GM23338 (cell line): Measurements from ENCODE around the gene NPR2. TPM values are rescaled to one million over a fixed set of nuclear protein-coding genes. Genes with fewer than 3 reads are reported as not detected.

ENCODE experiments used
- ATAC-seq: fragments of 200-7000 bp; cut with Tn5 transposase; 3 replicates; pipeline ENCODE4 v1.9.1; 2020
- DNase-seq: peaks from one replicate; pipeline ENCODE4 v3.0.0-alpha.2; 2015; ENCODE audit warnings: low spot score
- H2AFZ ChIP-seq: fragments of 200-600 bp; sonication (generic); 2 replicates; pipeline ENCODE4 v1.8.0; 2016; ENCODE audit warnings: antibody characterized with exemption, mild to moderate bottlenecking, moderate library complexity
- H3F3A ChIP-seq: fragments of 200-600 bp; sonication (generic); replicated peaks from 2 replicates; pipeline ENCODE4 v1.8.0; 2017; ENCODE audit warnings: antibody characterized with exemption, mixed run types, low read depth
- H3K27ac ChIP-seq: fragments of 200-600 bp; sonication (generic); 2 replicates; pipeline ENCODE4 v1.6.1; 2016; ENCODE audit warnings: low read depth
- H3K27me3 ChIP-seq: fragments of 200-600 bp; sonication (generic); 2 replicates; pipeline ENCODE4 v1.8.0; 2016; ENCODE audit warnings: mild to moderate bottlenecking, mixed run types, moderate library complexity; ENCODE audit not compliant: insufficient read depth
- H3K36me3 ChIP-seq: fragments of 200-600 bp; sonication (generic); 2 replicates; pipeline ENCODE4 v1.8.0; 2016; ENCODE audit warnings: mild to moderate bottlenecking; ENCODE audit not compliant: insufficient read depth
- H3K4me1 ChIP-seq: fragments of 200-600 bp; sonication (generic); 2 replicates; pipeline ENCODE4 v1.8.0; 2016; ENCODE audit warnings: mild to moderate bottlenecking, moderate library complexity; ENCODE audit not compliant: insufficient read depth
- H3K4me2 ChIP-seq: fragments of 200-600 bp; sonication (generic); 2 replicates; pipeline ENCODE4 v1.7.1; 2017; ENCODE audit warnings: mixed run types
- H3K4me3 ChIP-seq: fragments of 200-600 bp; sonication (generic); 2 replicates; pipeline ENCODE4 v1.6.1; 2016; ENCODE audit warnings: mixed run types
- H3K79me2 ChIP-seq: fragments of 200-600 bp; sonication (generic); replicated peaks from 2 replicates; pipeline ENCODE4 v1.8.0; 2017; ENCODE audit warnings: mild to moderate bottlenecking; ENCODE audit not compliant: insufficient read depth
- H3K9me2 ChIP-seq: fragments of 200-600 bp; sonication (generic); 2 replicates; pipeline ENCODE4 v1.8.0; 2017; ENCODE audit not compliant: insufficient read depth
- H4K20me1 ChIP-seq: fragments of 200-600 bp; sonication (generic); replicated peaks from 2 replicates; pipeline ENCODE4 v1.8.0; 2017; ENCODE audit warnings: mild to moderate bottlenecking; ENCODE audit not compliant: insufficient read depth
- H3K27ac Mint-ChIP-seq: 2 replicates; pipeline ENCODE4 v1.8.0; 2020; ENCODE audit warnings: inconsistent platforms, mild to moderate bottlenecking, moderate library complexity, mixed read lengths
- H3K27me3 Mint-ChIP-seq: 3 replicates; pipeline ENCODE4 v1.8.0; 2022; ENCODE audit warnings: low read depth, mild to moderate bottlenecking, moderate library complexity, mixed read lengths, inconsistent platforms; ENCODE audit not compliant: insufficient read depth, poor library complexity
- H3K36me3 Mint-ChIP-seq: 3 replicates; pipeline ENCODE4 v1.8.0; 2021; ENCODE audit warnings: low read depth, mild to moderate bottlenecking, inconsistent platforms, moderate library complexity, mixed read lengths
- H3K4me1 Mint-ChIP-seq: 3 replicates; pipeline ENCODE4 v1.8.0; 2020; ENCODE audit warnings: mild to moderate bottlenecking, inconsistent platforms, mixed read lengths
- H3K4me3 Mint-ChIP-seq: 3 replicates; pipeline ENCODE4 v1.8.0; 2021; ENCODE audit warnings: moderate library complexity, mild to moderate bottlenecking, inconsistent platforms, mixed read lengths
- H3K9me3 Mint-ChIP-seq: 3 replicates; pipeline ENCODE4 v1.8.0; 2020; ENCODE audit warnings: moderate library complexity, mild to moderate bottlenecking, inconsistent platforms, mixed read lengths
- EZH2 ChIP-seq: fragments of 200-600 bp; sonication (generic); IDR thresholded peaks from one replicate; pipeline ENCODE4 v1.8.0; 2017; ENCODE audit warnings: antibody characterized with exemption, mild to moderate bottlenecking, low read depth; ENCODE audit not compliant: unreplicated experiment
- EZH2phosphoT487 ChIP-seq: fragments of 200-600 bp; sonication (generic); IDR thresholded peaks from one replicate; pipeline ENCODE4 v1.8.1; 2018; ENCODE audit warnings: antibody characterized with exemption; ENCODE audit not compliant: unreplicated experiment
- POLR2AphosphoS5 ChIP-seq: IDR thresholded peaks from 2 replicates; pipeline ENCODE4 v1.6.1; 2016; ENCODE audit warnings: antibody characterized with exemption, low read depth
- REST ChIP-seq: IDR thresholded peaks from one replicate; pipeline ENCODE4 v1.6.1; 2018; ENCODE audit warnings: antibody characterized with exemption; ENCODE audit not compliant: unreplicated experiment
- ZNF114 ChIP-seq: fragments of 250-450 bp; sonication (Bioruptor Pico); IDR thresholded peaks from 2 replicates; pipeline ENCODE4 v1.5.0; 2020; ENCODE audit warnings: mild to moderate bottlenecking, moderate library complexity
- ZNF331 ChIP-seq: fragments of 250-450 bp; sonication (Bioruptor Pico); IDR thresholded peaks from 2 replicates; pipeline ENCODE4 v1.5.0; 2020; ENCODE audit warnings: low read depth, mild to moderate bottlenecking, moderate library complexity
- polyA plus RNA-seq: library from polyadenylated mRNA; unstranded; fragments of >200 nt; fragmentation: Nextera tagmentation; extraction: Ambion mirVana; gene quantifications from 2 replicates; pipeline ENCODE4 v1.2.1, GENCODE V29; 2016
- total RNA-seq: library from RNA; depleted of rRNA; stranded (reverse); fragments of >200 nt; shearing (Covaris generic); gene quantifications from 2 replicates; pipeline ENCODE4 v1.2.3, GENCODE V29; 2014
- TF ChIP-seq, protein P1 (sequence below): fragments of 250-450 bp; sonication (Bioruptor Pico); IDR thresholded peaks from 2 replicates; pipeline ENCODE4 v1.5.0; 2020; ENCODE audit warnings: mild to moderate bottlenecking, moderate library complexity
- TF ChIP-seq, protein P2 (sequence below): IDR thresholded peaks from 2 replicates; pipeline ENCODE4 v1.6.1; 2016; ENCODE audit warnings: antibody characterized with exemption
- TF ChIP-seq, protein P3 (sequence below), 2 experiments: fragments of 200-600 bp in 1 of 2; sonication (generic) in 1 of 2; conservative IDR thresholded peaks; 2 replicates each; pipeline versions ENCODE4 v1.5.1 to v1.6.1; 2016 to 2017; ENCODE audit warnings: antibody characterized with exemption in 2 of 2, low read depth in 2 of 2, mild to moderate bottlenecking in 2 of 2, moderate library complexity in 1 of 2

Gene NPR2
- total and polyA plus RNA-seq, 2 experiments from 2014 or later = 9.0 to 14.4 TPM

DNA sequence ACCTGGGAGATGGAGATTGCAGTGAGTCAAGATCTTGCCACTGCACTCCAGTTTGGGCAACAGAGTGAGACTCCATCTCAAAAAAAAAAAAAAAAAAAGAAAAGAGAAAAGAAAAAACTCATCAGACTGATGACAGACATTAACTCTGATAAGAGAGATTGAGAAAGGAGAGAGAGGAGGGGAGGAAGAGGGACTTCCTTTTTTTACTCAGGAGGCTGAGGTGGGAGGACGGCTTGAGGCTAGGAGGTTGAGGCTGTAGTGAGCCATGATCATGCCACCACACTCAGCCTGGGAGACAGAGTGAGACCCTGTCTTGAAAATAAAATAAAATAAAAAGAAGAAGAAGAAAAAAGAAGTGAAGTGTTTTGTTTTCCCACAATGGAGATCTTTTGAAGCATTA, 27.6 kb upstream of the NPR2 start:
- H3K27me3 Mint-ChIP-seq = no peaks in the 10 kb centered on the region
- Histone ChIP-seq H3K27ac (no peak overlapping the region), H3K4me3 (no peak overlapping the region), H3K36me3 (no peaks in the 10 kb centered on the region), H4K20me1 (0 out of 2 replicates have a peak, but pooled peaks cover 3% of the 10 kb centered on the region), H3K4me1 (peaks cover 3% of the 10 kb centered on the region), H3F3A (no peaks in the 10 kb centered on the region; the same call in 1 of the 2 replicates), H3K79me2 (peaks cover 61% of the 10 kb centered on the region), H2AFZ (no peak overlapping the region), H3K27me3 (no peaks in the 10 kb centered on the region), H3K4me2 (no peak overlapping the region), H3K9me2 (no peaks in the 10 kb centered on the region)
- H3K36me3 Mint-ChIP-seq = peaks cover 3% of the 10 kb centered on the region; the same call in 1 of the 3 replicates
- no peaks in the 10 kb centered on the region for H3K9me3 Mint-ChIP-seq
- no peak overlapping the region for H3K27ac Mint-ChIP-seq
- TF ChIP-seq EZH2phosphoT487 (no peak), EZH2 (no peak)
- TF ChIP-seq, protein P1, sequence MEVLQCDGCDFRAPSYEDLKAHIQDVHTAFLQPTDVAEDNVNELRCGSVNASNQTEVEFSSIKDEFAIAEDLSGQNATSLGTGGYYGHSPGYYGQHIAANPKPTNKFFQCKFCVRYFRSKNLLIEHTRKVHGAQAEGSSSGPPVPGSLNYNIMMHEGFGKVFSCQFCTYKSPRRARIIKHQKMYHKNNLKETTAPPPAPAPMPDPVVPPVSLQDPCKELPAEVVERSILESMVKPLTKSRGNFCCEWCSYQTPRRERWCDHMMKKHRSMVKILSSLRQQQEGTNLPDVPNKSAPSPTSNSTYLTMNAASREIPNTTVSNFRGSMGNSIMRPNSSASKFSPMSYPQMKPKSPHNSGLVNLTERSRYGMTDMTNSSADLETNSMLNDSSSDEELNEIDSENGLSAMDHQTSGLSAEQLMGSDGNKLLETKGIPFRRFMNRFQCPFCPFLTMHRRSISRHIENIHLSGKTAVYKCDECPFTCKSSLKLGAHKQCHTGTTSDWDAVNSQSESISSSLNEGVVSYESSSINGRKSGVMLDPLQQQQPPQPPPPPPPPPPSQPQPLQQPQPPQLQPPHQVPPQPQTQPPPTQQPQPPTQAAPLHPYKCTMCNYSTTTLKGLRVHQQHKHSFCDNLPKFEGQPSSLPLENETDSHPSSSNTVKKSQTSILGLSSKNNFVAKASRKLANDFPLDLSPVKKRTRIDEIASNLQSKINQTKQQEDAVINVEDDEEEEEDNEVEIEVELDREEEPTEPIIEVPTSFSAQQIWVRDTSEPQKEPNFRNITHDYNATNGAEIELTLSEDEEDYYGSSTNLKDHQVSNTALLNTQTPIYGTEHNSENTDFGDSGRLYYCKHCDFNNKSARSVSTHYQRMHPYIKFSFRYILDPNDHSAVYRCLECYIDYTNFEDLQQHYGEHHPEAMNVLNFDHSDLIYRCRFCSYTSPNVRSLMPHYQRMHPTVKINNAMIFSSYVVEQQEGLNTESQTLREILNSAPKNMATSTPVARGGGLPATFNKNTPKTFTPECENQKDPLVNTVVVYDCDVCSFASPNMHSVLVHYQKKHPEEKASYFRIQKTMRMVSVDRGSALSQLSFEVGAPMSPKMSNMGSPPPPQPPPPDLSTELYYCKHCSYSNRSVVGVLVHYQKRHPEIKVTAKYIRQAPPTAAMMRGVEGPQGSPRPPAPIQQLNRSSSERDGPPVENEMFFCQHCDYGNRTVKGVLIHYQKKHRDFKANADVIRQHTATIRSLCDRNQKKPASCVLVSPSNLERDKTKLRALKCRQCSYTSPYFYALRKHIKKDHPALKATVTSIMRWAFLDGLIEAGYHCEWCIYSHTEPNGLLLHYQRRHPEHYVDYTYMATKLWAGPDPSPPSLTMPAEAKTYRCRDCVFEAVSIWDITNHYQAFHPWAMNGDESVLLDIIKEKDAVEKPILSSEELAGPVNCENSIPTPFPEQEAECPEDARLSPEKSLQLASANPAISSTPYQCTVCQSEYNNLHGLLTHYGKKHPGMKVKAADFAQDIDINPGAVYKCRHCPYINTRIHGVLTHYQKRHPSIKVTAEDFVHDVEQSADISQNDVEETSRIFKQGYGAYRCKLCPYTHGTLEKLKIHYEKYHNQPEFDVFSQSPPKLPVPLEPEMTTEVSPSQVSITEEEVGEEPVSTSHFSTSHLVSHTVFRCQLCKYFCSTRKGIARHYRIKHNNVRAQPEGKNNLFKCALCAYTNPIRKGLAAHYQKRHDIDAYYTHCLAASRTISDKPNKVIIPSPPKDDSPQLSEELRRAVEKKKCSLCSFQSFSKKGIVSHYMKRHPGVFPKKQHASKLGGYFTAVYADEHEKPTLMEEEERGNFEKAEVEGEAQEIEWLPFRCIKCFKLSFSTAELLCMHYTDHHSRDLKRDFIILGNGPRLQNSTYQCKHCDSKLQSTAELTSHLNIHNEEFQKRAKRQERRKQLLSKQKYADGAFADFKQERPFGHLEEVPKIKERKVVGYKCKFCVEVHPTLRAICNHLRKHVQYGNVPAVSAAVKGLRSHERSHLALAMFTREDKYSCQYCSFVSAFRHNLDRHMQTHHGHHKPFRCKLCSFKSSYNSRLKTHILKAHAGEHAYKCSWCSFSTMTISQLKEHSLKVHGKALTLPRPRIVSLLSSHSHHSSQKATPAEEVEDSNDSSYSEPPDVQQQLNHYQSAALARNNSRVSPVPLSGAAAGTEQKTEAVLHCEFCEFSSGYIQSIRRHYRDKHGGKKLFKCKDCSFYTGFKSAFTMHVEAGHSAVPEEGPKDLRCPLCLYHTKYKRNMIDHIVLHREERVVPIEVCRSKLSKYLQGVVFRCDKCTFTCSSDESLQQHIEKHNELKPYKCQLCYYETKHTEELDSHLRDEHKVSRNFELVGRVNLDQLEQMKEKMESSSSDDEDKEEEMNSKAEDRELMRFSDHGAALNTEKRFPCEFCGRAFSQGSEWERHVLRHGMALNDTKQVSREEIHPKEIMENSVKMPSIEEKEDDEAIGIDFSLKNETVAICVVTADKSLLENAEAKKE (CRISPR knock-in tag) = no peak
- TF ChIP-seq, protein P2, sequence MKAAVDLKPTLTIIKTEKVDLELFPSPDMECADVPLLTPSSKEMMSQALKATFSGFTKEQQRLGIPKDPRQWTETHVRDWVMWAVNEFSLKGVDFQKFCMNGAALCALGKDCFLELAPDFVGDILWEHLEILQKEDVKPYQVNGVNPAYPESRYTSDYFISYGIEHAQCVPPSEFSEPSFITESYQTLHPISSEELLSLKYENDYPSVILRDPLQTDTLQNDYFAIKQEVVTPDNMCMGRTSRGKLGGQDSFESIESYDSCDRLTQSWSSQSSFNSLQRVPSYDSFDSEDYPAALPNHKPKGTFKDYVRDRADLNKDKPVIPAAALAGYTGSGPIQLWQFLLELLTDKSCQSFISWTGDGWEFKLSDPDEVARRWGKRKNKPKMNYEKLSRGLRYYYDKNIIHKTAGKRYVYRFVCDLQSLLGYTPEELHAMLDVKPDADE = no peak
- peaks cover 30% of the 10 kb centered on the region for H3K4me1 Mint-ChIP-seq
- DNase-seq = no peak
- ATAC-seq = no peak
- H3K4me3 Mint-ChIP-seq = no peak overlapping the region

GRCh38 chr9:35766997-35767396, 24.4 kb upstream of the NPR2 start:
- Histone ChIP-seq H3K79me2 (peaks cover 29% of the 10 kb centered on the region), H3K27ac (no peak overlapping the region), H3F3A (no peaks in the 10 kb centered on the region), H3K4me3 (no peak overlapping the region), H3K36me3 (no peaks in the 10 kb centered on the region), H2AFZ (no peak overlapping the region), H3K4me2 (no peak overlapping the region), H3K27me3 (no peaks in the 10 kb centered on the region), H3K9me2 (no peaks in the 10 kb centered on the region), H4K20me1 (peaks cover 3% of the 10 kb centered on the region; the same call in 1 of the 2 replicates), H3K4me1 (no peaks in the 10 kb centered on the region; the same call in 1 of the 2 replicates)
- H3K4me3 Mint-ChIP-seq = no peak overlapping the region
- no peak for ATAC-seq
- H3K27me3 Mint-ChIP-seq = no peaks in the 10 kb centered on the region
- H3K27ac Mint-ChIP-seq = no peak overlapping the region
- no peaks in the 10 kb centered on the region for H3K36me3 Mint-ChIP-seq
- no peaks in the 10 kb centered on the region for H3K9me3 Mint-ChIP-seq
- no peak for DNase-seq
- peaks cover 11% of the 10 kb centered on the region; the same call in 2 of the 3 replicates for H3K4me1 Mint-ChIP-seq
- TF ChIP-seq POLR2AphosphoS5 = no peak
- TF ChIP-seq, protein P3, sequence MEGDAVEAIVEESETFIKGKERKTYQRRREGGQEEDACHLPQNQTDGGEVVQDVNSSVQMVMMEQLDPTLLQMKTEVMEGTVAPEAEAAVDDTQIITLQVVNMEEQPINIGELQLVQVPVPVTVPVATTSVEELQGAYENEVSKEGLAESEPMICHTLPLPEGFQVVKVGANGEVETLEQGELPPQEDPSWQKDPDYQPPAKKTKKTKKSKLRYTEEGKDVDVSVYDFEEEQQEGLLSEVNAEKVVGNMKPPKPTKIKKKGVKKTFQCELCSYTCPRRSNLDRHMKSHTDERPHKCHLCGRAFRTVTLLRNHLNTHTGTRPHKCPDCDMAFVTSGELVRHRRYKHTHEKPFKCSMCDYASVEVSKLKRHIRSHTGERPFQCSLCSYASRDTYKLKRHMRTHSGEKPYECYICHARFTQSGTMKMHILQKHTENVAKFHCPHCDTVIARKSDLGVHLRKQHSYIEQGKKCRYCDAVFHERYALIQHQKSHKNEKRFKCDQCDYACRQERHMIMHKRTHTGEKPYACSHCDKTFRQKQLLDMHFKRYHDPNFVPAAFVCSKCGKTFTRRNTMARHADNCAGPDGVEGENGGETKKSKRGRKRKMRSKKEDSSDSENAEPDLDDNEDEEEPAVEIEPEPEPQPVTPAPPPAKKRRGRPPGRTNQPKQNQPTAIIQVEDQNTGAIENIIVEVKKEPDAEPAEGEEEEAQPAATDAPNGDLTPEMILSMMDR (conservative IDR thresholded peaks at IDR 0.05; ENCODE audit: low read depth in 2 of 2) = no peak
- no peak for TF ChIP-seq ZNF331 (CRISPR knock-in tag)
- TF ChIP-seq REST = no peak
- no peak for TF ChIP-seq EZH2phosphoT487
- no peak for TF ChIP-seq ZNF114 (CRISPR knock-in tag)
- no peak for TF ChIP-seq EZH2
